GM21723 (cell line): ENCODE results near the gene MT1H.
A peak's percentile ranks its signal among the peaks of the same experiment; 100 is the strongest.

Experiments used
- ATAC-seq: cut with Tn5 transposase; IDR thresholded peaks from one replicate; pipeline ENCODE4 v1.9.1; 2021; ENCODE audit warnings: mild to moderate bottlenecking, moderate library complexity; ENCODE audit not compliant: unreplicated experiment

Gene MT1H

GRCh38 chr16:56635441-56635967, 34.1 kb upstream of the MT1H start:
- ATAC-seq = no peak

GRCh38 chr16:56636616-56637413, 32.8 kb upstream of the MT1H start:
- no peak for ATAC-seq

GRCh38 chr16:56637814-56638750, 31.5 kb upstream of the MT1H start, which contains the start of gene MT1A:
MT1A (plus strand) TSS chr16:56638666; CDS start chr16:56638739, 73 bp downstream.
- ATAC-seq = no peak

- no peak for ATAC-seq
Measured at GRCh38 chr16:56639045-56639444, 30.6 kb upstream of the MT1H start.

GRCh38 chr16:56640076-56640475, 29.5 kb upstream of the MT1H start:
- no peak for ATAC-seq

- ATAC-seq = no peak
Measured at GRCh38 chr16:56641166-56641565, 28.4 kb upstream of the MT1H start.

GRCh38 chr16:56643080-56643778, 26.4 kb upstream of the MT1H start:
- no peak for ATAC-seq

GRCh38 chr16:56643833-56644232, 25.8 kb upstream of the MT1H start:
- no peak for ATAC-seq

GRCh38 chr16:56645311-56645710, 24.3 kb upstream of the MT1H start:
- no peak for ATAC-seq

- ATAC-seq = no peak
Measured at GRCh38 chr16:56645838-56646237, 23.8 kb upstream of the MT1H start.

- ATAC-seq = no peak
Measured at GRCh38 chr16:56647641-56648431, 21.8 kb upstream of the MT1H start.

- no peak for ATAC-seq
Measured at GRCh38 chr16:56649271-56649670, 20.3 kb upstream of the MT1H start.

- ATAC-seq = no peak
Measured at GRCh38 chr16:56649820-56650219, 19.8 kb upstream of the MT1H start.

- no peak for ATAC-seq
Measured at GRCh38 chr16:56651586-56651985, 18.0 kb upstream of the MT1H start, which contains the start of gene MT1B. MT1B (plus strand) TSS chr16:56651886; CDS start chr16:56651954, 68 bp downstream.

GRCh38 chr16:56652600-56652999, 17.0 kb upstream of the MT1H start:
- ATAC-seq = no peak

GRCh38 chr16:56653218-56653617, 16.4 kb upstream of the MT1H start:
- no peak for ATAC-seq

GRCh38 chr16:56657555-56658326, 11.9 kb upstream of the MT1H start, which contains the start of gene MT1F:
MT1F (plus strand) TSS chr16:56657959; CDS start chr16:56658059, 100 bp downstream.
- ATAC-seq = peak; percentile 57

GRCh38 chr16:56658327-56658875, 11.2 kb upstream of the MT1H start:
- no peak for ATAC-seq
